IMR-90 (cell line): ENCODE measurements around the gene BRK1. TPM values are rescaled to one million over a fixed set of nuclear protein-coding genes. Genes with fewer than 3 reads are reported as not detected.
"Not testable (repeated sequence)": the region's sequence is repeated elsewhere in the genome, so short reads cannot be mapped to it uniquely, and the experiment has no call there.

ENCODE experiments used
- ATAC-seq: fragments of 200-7000 bp; cut with Tn5 transposase; 2 replicates; pipeline ENCODE4 v1.9.1; 2020; ENCODE audit warnings: low read depth, mild to moderate bottlenecking, moderate library complexity
- BruUV-seq: library from RNA; stranded (reverse); fragments of 400-500 nt; replicated peaks from 2 replicates; lab custom pipeline; 2021; lab: Mats Ljungman, UMichigan
- CTCF ChIA-PET: fragments of 300-600 bp; formaldehyde crosslinking; extraction: SDS; loops from one replicate; lab custom pipeline; 2021; ENCODE audit warnings: antibody characterized with exemption; lab: Yijun Ruan, JAX
- POLR2A ChIA-PET: fragments of 300-600 bp; sonication (Branson Sonifier 250); formaldehyde crosslinking; loops from one replicate; lab custom pipeline; 2022; ENCODE audit warnings: antibody characterized with exemption; ENCODE audit not compliant: unreplicated experiment; lab: Charles Lee
- DNase-seq: peaks from one replicate; pipeline ENCODE4 v3.0.0; 2013
- H2AFZ ChIP-seq: replicated peaks from 2 replicates; pipeline ENCODE3; 2013; ENCODE audit warnings: low read length, mild to moderate bottlenecking; ENCODE audit not compliant: poor library complexity
- H2AK5ac ChIP-seq: 2 replicates; pipeline ENCODE4 v1.6.1; 2013; ENCODE audit warnings: low read depth, low read length, inconsistent platforms
- H2AK9ac ChIP-seq: replicated peaks from 2 replicates; pipeline ENCODE3; 2013; ENCODE audit warnings: mild to moderate bottlenecking, low read depth, low read length, moderate library complexity; ENCODE audit not compliant: poor library complexity
- H2BK120ac ChIP-seq: 2 replicates; pipeline ENCODE4 v1.6.1; 2013; ENCODE audit warnings: low read depth, low read length, inconsistent platforms
- H2BK15ac ChIP-seq: 3 replicates; pipeline ENCODE4 v1.6.1; 2013; ENCODE audit warnings: low read depth, low read length, inconsistent platforms
- H2BK20ac ChIP-seq: 2 replicates; pipeline ENCODE4 v1.6.1; 2013; ENCODE audit warnings: low read depth, mild to moderate bottlenecking, inconsistent platforms, low read length, moderate library complexity
- H2BK5ac ChIP-seq: 2 replicates; pipeline ENCODE4 v1.6.1; 2013; ENCODE audit warnings: mild to moderate bottlenecking, low read depth, low read length, inconsistent platforms; ENCODE audit not compliant: poor library complexity, severe bottlenecking
- H3K14ac ChIP-seq: replicated peaks from 2 replicates; pipeline ENCODE4 v1.6.1; 2013; ENCODE audit warnings: low read depth, low read length, inconsistent platforms
- H3K18ac ChIP-seq: 2 replicates; pipeline ENCODE4 v1.6.1; 2013; ENCODE audit warnings: low read depth, low read length, control low read depth
- H3K23ac ChIP-seq: 2 replicates; pipeline ENCODE4 v1.6.1; 2013; ENCODE audit warnings: low read depth, low read length, inconsistent platforms
- H3K27ac ChIP-seq: 2 replicates; pipeline ENCODE4 v1.5.1; 2013; ENCODE audit warnings: mild to moderate bottlenecking, control low read depth, low read length; ENCODE audit not compliant: insufficient read depth
- H3K27me3 ChIP-seq: 2 replicates; pipeline ENCODE4 v1.6.1; 2013; ENCODE audit warnings: low read length; ENCODE audit not compliant: control insufficient read depth, insufficient read depth
- H3K36me3 ChIP-seq: 2 replicates; pipeline ENCODE4 v1.6.1; 2013; ENCODE audit warnings: low read length, mixed read lengths; ENCODE audit not compliant: control insufficient read depth, insufficient read depth
- H3K4ac ChIP-seq: 2 replicates; pipeline ENCODE4 v1.6.1; 2013; ENCODE audit warnings: low read depth, low read length, inconsistent platforms
- H3K4me1 ChIP-seq: 2 replicates; pipeline ENCODE4 v1.6.1; 2013; ENCODE audit warnings: low read length, mixed read lengths; ENCODE audit not compliant: control insufficient read depth, insufficient read depth
- H3K4me2 ChIP-seq: 2 replicates; pipeline ENCODE4 v1.6.1; 2013; ENCODE audit warnings: low read depth, mild to moderate bottlenecking, control low read depth, low read length, moderate library complexity
- H3K4me3 ChIP-seq: 2 replicates; pipeline ENCODE4 v1.5.1; 2013; ENCODE audit warnings: low read depth, mild to moderate bottlenecking, control low read depth, low read length, moderate library complexity; ENCODE audit not compliant: insufficient read depth
- H3K56ac ChIP-seq: 2 replicates; pipeline ENCODE4 v1.6.1; 2013; ENCODE audit warnings: low read length, inconsistent platforms; ENCODE audit not compliant: insufficient read depth; ENCODE audit errors: extremely low read depth
- H3K79me1 ChIP-seq, 2 experiments: 2 replicates each; pipeline ENCODE4 v1.6.1; 2013; ENCODE audit warnings: low read length in 2 of 2, inconsistent platforms in 1 of 2, low read depth in 1 of 2
- H3K9ac ChIP-seq: 2 replicates; pipeline ENCODE4 v1.6.1; 2013; ENCODE audit warnings: low read depth, low read length, control low read depth
- H3K9me1 ChIP-seq: 2 replicates; pipeline ENCODE4 v1.6.1; 2013; ENCODE audit warnings: low read length, inconsistent platforms; ENCODE audit not compliant: insufficient read depth
- H3K9me3 ChIP-seq: 2 replicates; pipeline ENCODE4 v1.6.1; 2013; ENCODE audit warnings: low read length; ENCODE audit not compliant: control insufficient read depth, insufficient read depth
- H4K20me1 ChIP-seq: 2 replicates; pipeline ENCODE4 v1.6.1; 2013; ENCODE audit warnings: low read length, inconsistent platforms; ENCODE audit not compliant: insufficient read depth
- H4K5ac ChIP-seq: 2 replicates; pipeline ENCODE4 v1.6.1; 2013; ENCODE audit warnings: mild to moderate bottlenecking, low read depth, low read length, control low read depth
- H4K8ac ChIP-seq, 2 experiments: 2 replicates each; pipeline ENCODE4 v1.6.1; 2013; ENCODE audit warnings: low read depth in 2 of 2, low read length in 2 of 2, control low read depth in 1 of 2, inconsistent platforms in 1 of 2
- H4K91ac ChIP-seq: 2 replicates; pipeline ENCODE4 v1.6.1; 2013; ENCODE audit warnings: low read depth, low read length, inconsistent platforms; ENCODE audit not compliant: insufficient read depth
- RAD21 ChIP-seq: IDR thresholded peaks from 2 replicates; pipeline ENCODE4 v1.6.1; 2012; ENCODE audit warnings: low read length, improper control_type of control experiment
- WGBS, 2 experiments: methylation state at CpG; one replicate each; pipeline versions ENCODE4 v1.1.5 to v1.1.7; 2013; ENCODE audit warnings: missing lambda C conversion rate in 2 of 2; ENCODE audit not compliant: insufficient read length in 1 of 2; ENCODE audit errors: extremely low coverage in 2 of 2; 5-methylcytosine and 5-hydroxymethylcytosine counted together
- dilution Hi-C: fragments of 300-500 bp; cut with HindIII; formaldehyde crosslinking; loops from one replicate; pipeline ENCODE4 v1.14.3; 2018; ENCODE audit warnings: low sequenced_read_pairs; ENCODE audit not compliant: unreplicated experiment
- in situ Hi-C: fragments of 300-500 bp; cut with MboI; formaldehyde crosslinking; loops from 3 replicates; pipeline ENCODE4 v1.14.3; 2019; ENCODE audit warnings: low sequenced_read_pairs, inconsistent platforms, mixed read lengths
- intact Hi-C: fragments of 100-400 bp; cut with micrococcal nuclease; formaldehyde crosslinking; loops from 2 replicates; pipeline ENCODE4 v1.10.0; 2022
- polyA plus RNA-seq, 3 experiments: library from polyadenylated mRNA; depleted of rRNA; stranded (reverse); fragments of >200 nt; gene quantifications; 2 replicates each; pipeline ENCODE4 v1.2.3, GENCODE V29; 2012; ENCODE audit warnings: low replicate concordance in 1 of 3
- total RNA-seq: library from RNA; depleted of rRNA; stranded (reverse); fragments of >200 nt; gene quantifications from 2 replicates; pipeline ENCODE4 v1.2.3, GENCODE V29; 2012
- TF ChIP-seq, protein P1 (sequence below): fragments of 150-350 bp; IDR thresholded peaks from 2 replicates; pipeline ENCODE4 v1.6.1; 2016; ENCODE audit warnings: low read depth, mild to moderate bottlenecking, low read length, moderate library complexity, borderline replicate concordance

BRK1 gene
- total and polyA plus RNA-seq, 2 of the 4 experiments (the other 2 are of a cell fraction), result 81.4 to 235 TPM

DNA sequence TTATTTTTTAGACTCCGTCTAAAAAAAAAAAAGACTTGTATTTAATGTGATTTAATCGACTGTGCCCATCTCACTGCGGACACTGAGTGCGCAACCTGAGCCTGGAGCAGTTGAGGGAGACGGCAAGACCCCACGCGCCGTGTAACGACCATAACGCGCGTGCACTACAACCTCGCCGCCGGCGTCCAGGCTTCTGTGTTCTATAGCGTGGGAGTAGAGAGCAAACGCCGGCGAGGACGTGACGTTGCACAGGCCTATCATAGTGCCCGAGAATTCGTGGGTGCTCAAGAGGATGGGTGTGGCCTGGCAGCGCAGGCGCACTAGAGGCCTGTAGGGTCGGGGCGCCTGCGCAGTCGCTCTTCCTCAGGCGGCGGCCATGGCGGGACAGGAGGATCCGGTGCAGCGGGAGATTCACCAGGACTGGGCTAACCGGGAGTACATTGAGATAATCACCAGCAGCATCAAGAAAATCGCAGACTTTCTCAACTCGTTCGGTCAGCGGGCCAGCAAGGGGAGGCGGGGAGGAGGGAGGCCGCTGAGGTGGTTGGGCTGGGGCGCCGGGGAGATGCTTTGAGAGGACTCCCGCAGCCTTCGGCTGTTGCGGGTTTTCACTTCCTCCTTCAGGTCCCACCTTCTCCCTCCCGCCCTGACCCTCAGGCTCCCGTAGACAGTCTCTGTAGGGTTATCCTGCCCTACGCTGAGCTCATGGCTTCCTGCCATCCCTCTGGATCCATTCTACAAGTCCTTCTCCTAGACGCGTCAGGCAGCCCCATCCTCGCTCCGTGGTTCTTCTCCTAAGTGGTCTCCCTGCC, at the start of gene BRK1 (continued):
- TF ChIP-seq, protein P1, sequence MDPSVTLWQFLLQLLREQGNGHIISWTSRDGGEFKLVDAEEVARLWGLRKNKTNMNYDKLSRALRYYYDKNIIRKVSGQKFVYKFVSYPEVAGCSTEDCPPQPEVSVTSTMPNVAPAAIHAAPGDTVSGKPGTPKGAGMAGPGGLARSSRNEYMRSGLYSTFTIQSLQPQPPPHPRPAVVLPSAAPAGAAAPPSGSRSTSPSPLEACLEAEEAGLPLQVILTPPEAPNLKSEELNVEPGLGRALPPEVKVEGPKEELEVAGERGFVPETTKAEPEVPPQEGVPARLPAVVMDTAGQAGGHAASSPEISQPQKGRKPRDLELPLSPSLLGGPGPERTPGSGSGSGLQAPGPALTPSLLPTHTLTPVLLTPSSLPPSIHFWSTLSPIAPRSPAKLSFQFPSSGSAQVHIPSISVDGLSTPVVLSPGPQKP, result no peak
- no peak for TF ChIP-seq RAD21

DNA sequence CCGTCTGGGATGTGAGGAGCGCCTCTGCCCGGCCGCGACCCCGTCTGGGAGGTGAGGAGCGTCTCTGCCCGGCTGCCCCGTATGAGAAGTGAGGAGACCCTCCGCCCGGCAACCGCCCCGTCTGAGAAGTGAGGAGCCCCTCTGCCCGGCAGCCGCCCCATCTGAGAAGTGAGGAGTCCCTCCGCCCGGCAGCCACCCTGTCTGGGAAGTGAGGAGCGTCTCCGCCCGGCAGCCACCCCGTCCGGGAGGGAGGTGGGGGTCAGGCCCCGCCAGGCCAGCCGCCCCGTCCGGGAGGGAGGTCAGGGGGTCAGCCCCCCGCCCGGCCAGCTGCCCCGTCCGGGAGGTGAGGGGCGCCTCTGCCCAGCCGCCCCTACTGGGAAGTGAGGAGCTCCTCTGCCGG, 45.4 kb upstream of the BRK1 start:
- H3K36me3 ChIP-seq, CTCF ChIA-PET, H2BK15ac ChIP-seq, DNase-seq, H2BK120ac ChIP-seq, intact Hi-C loops, H4K20me1 ChIP-seq, H2BK20ac ChIP-seq, POLR2A ChIA-PET, in situ Hi-C loops, H4K5ac ChIP-seq, H4K91ac ChIP-seq, ATAC-seq, H3K27me3 ChIP-seq, H3K9me1 ChIP-seq, H3K18ac ChIP-seq, H2AK9ac ChIP-seq, H3K4me1 ChIP-seq, H4K8ac ChIP-seq, H3K23ac ChIP-seq, H3K27ac ChIP-seq, H3K9me3 ChIP-seq, H3K79me1 ChIP-seq, H3K14ac ChIP-seq, H3K4ac ChIP-seq, H2AFZ ChIP-seq, H3K4me2 ChIP-seq, H3K56ac ChIP-seq, dilution Hi-C loops, H2AK5ac ChIP-seq, H2BK5ac ChIP-seq, H3K4me3 ChIP-seq, BruUV-seq, H3K9ac ChIP-seq: not testable (repeated sequence)
- WGBS, 2 experiments, result no CpG with 5 or more reads among the region's 33 CpGs
